ENCODE measurements around the gene ZNF668.
A peak's percentile ranks its signal among the peaks of the same experiment; 100 is the strongest.

Gene ZNF668

DNA sequence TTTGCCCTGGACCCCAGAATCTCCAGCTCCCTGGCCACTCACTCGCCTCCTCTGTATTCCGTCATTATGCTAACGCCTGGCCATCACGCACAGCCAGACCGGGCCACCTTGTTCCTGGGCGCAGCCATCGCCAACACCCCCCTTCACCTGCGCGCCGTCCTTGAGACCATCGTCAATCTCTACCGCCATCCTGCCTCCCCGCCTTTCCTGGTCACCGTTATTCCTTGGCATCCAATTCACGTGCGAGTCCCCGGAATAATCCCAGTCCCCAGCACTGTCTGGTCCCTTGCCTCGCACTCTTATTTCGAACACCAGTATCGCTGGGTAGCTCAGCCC, 20.0 kb upstream of the ZNF668 start:
- H3K9me3 ChIP-seq (ENCODE audit: control insufficient read depth in 1 of 2, low read length in 2 of 2), result no peaks in the 10 kb centered on the region
- peaks cover 0 to 16% of the 10 kb centered on the region in 2 donors for H3K4me1 ChIP-seq (ENCODE audit: control insufficient read depth in 1 of 2, insufficient read depth in 2 of 2, low read length in 2 of 2)
- H3K27ac ChIP-seq (ENCODE audit: low read length), result peak overlapping the region; percentile 63
- H3K4me3 ChIP-seq (ENCODE audit: low read depth in 1 of 2, low read length in 2 of 2), result peak overlapping the region; percentile 74 to 97
- peaks cover 7 to 14% of the 10 kb centered on the region in 2 donors for H3K36me3 ChIP-seq (ENCODE audit: control insufficient read depth in 1 of 2, insufficient read depth in 2 of 2, low read length in 2 of 2)
- H3K27me3 ChIP-seq (ENCODE audit: low read depth, low read length), result no peaks in the 10 kb centered on the region

DNA sequence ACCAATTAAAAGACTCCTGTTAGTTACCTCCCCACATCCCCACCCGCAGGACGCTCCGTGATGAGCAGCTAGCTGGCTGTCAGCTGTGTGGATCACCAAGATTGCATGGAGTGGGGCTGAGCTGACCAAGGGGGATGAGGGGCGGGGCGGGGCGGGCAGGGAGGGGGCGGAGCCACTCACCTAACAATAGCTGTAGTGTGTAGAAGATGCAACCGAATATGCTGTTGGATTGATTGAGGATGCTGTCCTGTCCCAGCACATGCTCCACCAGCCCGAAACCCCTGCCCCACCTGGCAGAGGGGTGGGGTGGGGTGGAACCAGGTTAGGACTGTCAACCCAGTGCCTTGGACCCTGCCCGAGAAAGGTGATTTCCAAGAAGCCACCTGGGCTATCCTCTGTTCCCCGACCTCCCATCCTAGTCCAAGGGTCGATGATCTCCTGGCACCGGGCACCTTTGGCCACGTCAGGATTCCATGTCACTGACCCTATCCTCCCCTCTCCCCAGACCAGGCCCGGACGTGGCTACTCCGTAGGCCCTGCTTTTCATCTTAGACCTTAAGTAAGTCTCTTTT, 19.2 kb upstream of the ZNF668 start:
- Histone ChIP-seq H3K4me1 (ENCODE audit: control insufficient read depth in 1 of 2, insufficient read depth in 2 of 2, low read length in 2 of 2) (peaks cover 0 to 16% of the 10 kb centered on the region in 2 donors), H3K36me3 (ENCODE audit: control insufficient read depth in 1 of 2, insufficient read depth in 2 of 2, low read length in 2 of 2) (peaks cover 8 to 16% of the 10 kb centered on the region in 2 donors), H3K27ac (ENCODE audit: low read length) (no peak overlapping the region), H3K9me3 (ENCODE audit: control insufficient read depth in 1 of 2, low read length in 2 of 2) (no peaks in the 10 kb centered on the region), H3K4me3 (ENCODE audit: low read depth in 1 of 2, low read length in 2 of 2) (peak overlapping the region in 1 of 2 donors; percentile 97), H3K27me3 (ENCODE audit: low read depth, low read length) (no peaks in the 10 kb centered on the region)

DNA sequence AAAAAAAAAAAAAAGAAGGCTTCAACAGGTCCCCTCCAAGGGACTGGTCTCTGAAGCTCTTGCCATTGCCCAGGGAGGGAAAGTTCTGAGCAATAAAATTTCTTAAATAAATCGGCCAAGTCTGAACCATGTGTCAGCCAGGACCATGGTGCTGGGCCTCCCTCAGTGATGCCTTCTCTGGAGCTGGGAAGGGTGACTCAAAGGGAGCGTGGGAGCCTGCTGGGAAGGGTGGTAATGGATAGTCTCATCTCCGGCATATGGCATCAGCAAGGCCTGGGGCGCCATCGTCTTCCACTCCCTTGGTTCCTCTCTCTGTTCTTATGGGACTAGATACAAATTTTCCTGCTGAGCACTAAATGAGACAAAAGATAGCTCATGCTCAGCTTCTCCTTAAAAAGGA, 18.3 kb upstream of the ZNF668 start:
- Histone ChIP-seq H3K27me3 (ENCODE audit: low read depth, low read length) (no peaks in the 10 kb centered on the region), H3K27ac (ENCODE audit: low read length) (no peak overlapping the region), H3K9me3 (ENCODE audit: control insufficient read depth in 1 of 2, low read length in 2 of 2) (no peaks in the 10 kb centered on the region), H3K4me1 (ENCODE audit: control insufficient read depth in 1 of 2, insufficient read depth in 2 of 2, low read length in 2 of 2) (peaks cover 0 to 16% of the 10 kb centered on the region in 2 donors), H3K36me3 (ENCODE audit: control insufficient read depth in 1 of 2, insufficient read depth in 2 of 2, low read length in 2 of 2) (peaks cover 8 to 20% of the 10 kb centered on the region in 2 donors), H3K4me3 (ENCODE audit: low read depth in 1 of 2, low read length in 2 of 2) (no peak overlapping the region)

DNA sequence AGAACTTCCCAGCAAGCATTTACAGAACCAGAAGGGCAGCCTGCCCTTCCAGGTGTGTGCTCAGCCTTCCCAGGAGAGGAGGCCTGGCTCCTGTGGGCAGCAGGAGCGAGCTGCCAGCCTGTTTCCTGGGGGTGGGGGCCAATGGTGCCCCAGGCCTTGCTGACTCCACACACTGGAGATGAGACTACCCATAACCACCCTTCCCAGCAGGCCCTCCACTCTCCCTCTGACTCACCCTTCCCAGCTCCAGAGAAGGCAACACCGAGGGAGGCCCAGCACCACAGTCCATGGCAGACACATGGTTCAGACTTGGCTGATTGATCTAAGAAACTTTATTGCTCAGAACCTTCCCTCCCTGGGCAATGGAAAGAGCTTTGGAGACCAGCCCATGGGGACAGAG, 16.5 kb upstream of the ZNF668 start:
- Histone ChIP-seq H3K27me3 (ENCODE audit: low read depth, low read length) (no peaks in the 10 kb centered on the region), H3K4me3 (ENCODE audit: low read depth in 1 of 2, low read length in 2 of 2) (no peak overlapping the region), H3K9me3 (ENCODE audit: control insufficient read depth in 1 of 2, low read length in 2 of 2) (no peaks in the 10 kb centered on the region), H3K36me3 (ENCODE audit: control insufficient read depth in 1 of 2, insufficient read depth in 2 of 2, low read length in 2 of 2) (peaks cover 8 to 35% of the 10 kb centered on the region in 2 donors), H3K4me1 (ENCODE audit: control insufficient read depth in 1 of 2, insufficient read depth in 2 of 2, low read length in 2 of 2) (peaks cover 0 to 15% of the 10 kb centered on the region in 2 donors), H3K27ac (ENCODE audit: low read length) (no peak overlapping the region)

DNA sequence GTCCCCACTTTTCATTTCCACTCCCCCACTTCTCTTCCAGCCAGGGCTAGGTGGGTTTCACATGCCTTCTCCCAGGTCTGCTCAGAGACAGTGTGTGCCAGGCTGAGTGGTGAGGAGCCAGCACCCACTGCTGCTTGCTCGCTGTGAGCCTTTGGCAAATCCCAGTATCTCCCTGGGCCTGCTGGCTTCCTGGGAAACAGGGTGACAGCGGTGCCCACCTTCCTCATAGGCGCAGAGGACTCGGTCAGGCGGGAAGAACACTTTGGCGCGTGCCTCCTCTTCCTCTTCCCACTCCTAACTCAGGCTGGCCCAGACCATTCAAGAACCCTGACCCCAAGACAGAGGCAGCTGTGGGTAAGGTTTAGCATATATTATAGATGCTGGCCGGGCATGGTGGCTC, 15.2 kb upstream of the ZNF668 start:
- Histone ChIP-seq H3K4me3 (ENCODE audit: low read depth in 1 of 2, low read length in 2 of 2) (no peak overlapping the region), H3K4me1 (ENCODE audit: control insufficient read depth in 1 of 2, insufficient read depth in 2 of 2, low read length in 2 of 2) (peaks cover 0 to 10% of the 10 kb centered on the region in 2 donors), H3K27ac (ENCODE audit: low read length) (no peak overlapping the region), H3K27me3 (ENCODE audit: low read depth, low read length) (no peaks in the 10 kb centered on the region), H3K36me3 (ENCODE audit: control insufficient read depth in 1 of 2, insufficient read depth in 2 of 2, low read length in 2 of 2) (peaks cover 8 to 47% of the 10 kb centered on the region in 2 donors), H3K9me3 (ENCODE audit: control insufficient read depth in 1 of 2, low read length in 2 of 2) (no peaks in the 10 kb centered on the region)

DNA sequence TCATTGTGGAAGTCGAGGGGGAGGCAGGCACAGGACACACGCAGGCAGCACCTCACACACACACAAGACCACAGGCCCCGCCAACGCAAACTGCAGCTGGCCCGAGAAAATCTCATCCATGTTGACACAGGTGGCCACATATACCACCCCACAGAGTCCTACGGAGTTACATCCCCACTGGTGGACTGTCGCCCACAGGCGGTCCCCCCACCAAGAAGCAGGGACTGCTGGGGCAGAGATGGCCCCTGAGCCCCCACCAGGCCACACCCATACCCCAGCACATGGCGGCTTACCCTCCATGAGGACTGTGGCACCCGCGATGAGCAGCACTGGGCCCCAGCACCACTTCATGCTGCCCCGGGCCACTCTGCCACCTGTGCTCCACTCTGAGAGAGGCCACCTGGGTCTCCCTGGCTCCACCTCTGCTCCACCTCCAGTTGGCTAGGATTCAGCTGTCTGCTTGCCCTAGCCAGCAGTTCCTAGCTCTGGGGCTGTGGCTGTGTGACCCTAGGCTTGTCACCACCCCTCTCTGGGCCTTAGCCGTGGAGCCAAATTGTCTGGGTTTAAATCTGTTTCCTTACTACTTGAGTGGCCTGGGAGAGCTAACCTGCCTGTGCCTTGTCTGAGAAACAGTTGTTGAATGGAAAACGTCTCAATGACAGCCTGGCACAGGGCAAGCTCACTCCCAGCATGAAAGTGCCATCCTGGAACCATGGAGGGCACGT, 14.6 kb upstream of the ZNF668 start, which contains the start of gene PRSS53:
Gene PRSS53 (minus strand): TSS at position 485 of the 725 bp plus-strand sequence. CDS start 134 bp downstream, at position 351.
- Histone ChIP-seq H3K27me3 (ENCODE audit: low read depth, low read length) (no peaks in the 10 kb centered on the region), H3K4me1 (ENCODE audit: control insufficient read depth in 1 of 2, insufficient read depth in 2 of 2, low read length in 2 of 2) (peaks cover 0 to 6% of the 10 kb centered on the region in 2 donors), H3K27ac (ENCODE audit: low read length) (no peak within 1 kb of the TSS), H3K36me3 (ENCODE audit: control insufficient read depth in 1 of 2, insufficient read depth in 2 of 2, low read length in 2 of 2) (peaks cover 8 to 47% of the 10 kb centered on the region in 2 donors), H3K9me3 (ENCODE audit: control insufficient read depth in 1 of 2, low read length in 2 of 2) (no peaks in the 10 kb centered on the region), H3K4me3 (ENCODE audit: low read depth in 1 of 2, low read length in 2 of 2) (no peak within 1 kb of the TSS)

DNA sequence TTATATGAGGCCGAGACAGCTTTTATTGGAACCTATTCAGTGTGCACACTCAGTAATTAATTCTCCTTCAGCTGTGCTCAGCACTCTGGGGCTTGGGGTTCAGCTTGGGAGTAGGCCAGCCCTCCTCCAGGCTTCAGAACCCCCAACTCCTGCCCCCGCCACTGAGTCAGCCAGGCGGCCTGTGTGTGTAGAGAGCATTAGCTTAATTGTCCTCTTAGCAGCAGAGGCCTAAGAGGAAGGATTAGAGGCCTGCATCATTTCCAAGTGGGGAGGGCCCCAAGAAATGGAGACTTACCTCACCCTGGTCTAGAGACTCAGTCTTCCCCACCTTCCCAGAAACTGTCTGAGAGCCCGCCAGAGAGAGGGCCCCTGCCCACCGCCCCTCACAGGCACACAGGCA, 13.9 kb upstream of the ZNF668 start:
- no peak overlapping the region for H3K4me3 ChIP-seq (ENCODE audit: low read depth in 1 of 2, low read length in 2 of 2)
- no peak overlapping the region for H3K27ac ChIP-seq (ENCODE audit: low read length)
- peaks cover 8 to 52% of the 10 kb centered on the region in 2 donors for H3K36me3 ChIP-seq (ENCODE audit: control insufficient read depth in 1 of 2, insufficient read depth in 2 of 2, low read length in 2 of 2)
- H3K27me3 ChIP-seq (ENCODE audit: low read depth, low read length), result no peaks in the 10 kb centered on the region
- peaks cover 0 to under 1% of the 10 kb centered on the region in 2 donors for H3K4me1 ChIP-seq (ENCODE audit: control insufficient read depth in 1 of 2, insufficient read depth in 2 of 2, low read length in 2 of 2)
- no peaks in the 10 kb centered on the region for H3K9me3 ChIP-seq (ENCODE audit: control insufficient read depth in 1 of 2, low read length in 2 of 2)

DNA sequence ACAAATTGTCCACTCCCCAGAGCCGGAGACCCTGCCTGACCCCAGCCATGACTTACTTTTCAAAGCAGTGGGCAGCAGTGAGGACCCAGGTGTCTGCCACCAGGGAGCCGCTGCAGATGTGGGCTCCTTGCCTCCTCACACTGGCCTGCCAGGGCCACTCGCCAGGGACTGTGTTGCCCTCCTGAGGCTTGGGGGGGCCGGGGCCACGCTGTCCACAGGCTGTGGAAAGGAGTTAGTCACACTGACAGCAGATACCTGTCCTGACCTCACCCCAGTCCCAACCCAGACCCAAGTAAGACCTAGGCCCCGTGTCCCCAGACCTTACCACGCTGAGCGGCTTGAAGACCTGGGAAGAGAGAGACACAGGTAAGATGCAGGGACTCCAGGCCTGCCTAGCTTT, 13.4 kb upstream of the ZNF668 start:
- Histone ChIP-seq H3K27ac (ENCODE audit: low read length) (no peak overlapping the region), H3K4me3 (ENCODE audit: low read depth in 1 of 2, low read length in 2 of 2) (no peak overlapping the region), H3K4me1 (ENCODE audit: control insufficient read depth in 1 of 2, insufficient read depth in 2 of 2, low read length in 2 of 2) (peaks cover 0 to 2% of the 10 kb centered on the region in 2 donors), H3K27me3 (ENCODE audit: low read depth, low read length) (no peaks in the 10 kb centered on the region), H3K36me3 (ENCODE audit: control insufficient read depth in 1 of 2, insufficient read depth in 2 of 2, low read length in 2 of 2) (peaks cover 8 to 57% of the 10 kb centered on the region in 2 donors), H3K9me3 (ENCODE audit: control insufficient read depth in 1 of 2, low read length in 2 of 2) (no peaks in the 10 kb centered on the region)

DNA sequence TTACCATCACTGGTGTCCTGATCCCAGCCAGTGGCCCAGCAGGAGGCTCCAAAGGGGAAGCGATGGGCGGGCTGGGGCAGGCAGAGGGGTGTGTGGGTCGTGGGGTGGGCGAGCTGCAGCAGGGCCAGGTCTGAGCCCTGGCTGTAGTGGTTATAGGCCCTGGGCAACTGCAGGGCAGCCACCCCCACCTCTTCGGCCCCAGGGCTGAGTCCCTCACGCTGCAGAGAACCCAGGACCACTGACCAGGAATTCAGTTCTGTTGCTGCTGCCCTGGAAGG, 12.5 kb upstream of the ZNF668 start:
- peaks cover 8 to 63% of the 10 kb centered on the region in 2 donors for H3K36me3 ChIP-seq (ENCODE audit: control insufficient read depth in 1 of 2, insufficient read depth in 2 of 2, low read length in 2 of 2)
- H3K4me3 ChIP-seq (ENCODE audit: low read depth in 1 of 2, low read length in 2 of 2), result no peak overlapping the region
- H3K27ac ChIP-seq (ENCODE audit: low read length), result no peak overlapping the region

DNA sequence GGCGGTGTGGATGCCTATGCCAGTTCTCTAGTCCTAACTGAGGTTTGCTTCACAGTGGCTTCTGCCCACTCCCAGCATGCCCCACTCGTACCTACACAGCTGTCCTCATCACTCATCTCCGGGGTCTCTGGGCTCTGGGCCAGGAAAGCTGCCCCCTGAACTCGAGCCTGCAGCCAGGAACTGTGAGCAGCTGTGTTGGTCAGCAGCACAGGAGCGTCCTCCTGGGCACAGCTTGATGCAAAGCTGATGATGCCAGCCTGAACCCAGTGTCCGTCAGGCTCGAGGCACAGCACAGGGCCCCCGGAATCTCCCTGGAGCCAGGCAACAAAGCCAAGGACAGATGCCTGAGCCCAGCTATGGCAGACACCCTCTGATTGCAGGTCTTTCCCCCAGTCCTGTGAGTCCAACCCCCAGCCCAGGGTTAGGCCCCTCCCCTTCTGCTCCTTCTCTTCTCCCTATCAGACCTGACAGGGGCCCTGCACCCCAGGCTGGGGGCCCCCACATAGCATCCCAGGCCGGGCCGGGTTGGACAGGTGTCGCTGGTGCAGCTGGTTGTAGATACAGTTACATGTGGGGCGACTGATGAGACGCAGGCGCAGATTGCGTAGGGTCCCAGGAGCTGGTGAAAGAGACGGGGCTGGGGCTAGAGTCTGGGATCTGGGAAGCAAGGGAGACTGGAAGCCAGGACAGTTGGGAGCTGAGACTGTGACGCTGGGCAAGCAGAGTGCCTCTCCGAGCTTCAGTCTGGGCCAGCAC, 12.0 kb upstream of the ZNF668 start:
- H3K27ac ChIP-seq (ENCODE audit: low read length), result no peak overlapping the region
- H3K4me1 ChIP-seq (ENCODE audit: control insufficient read depth in 1 of 2, insufficient read depth in 2 of 2, low read length in 2 of 2), result peaks cover 0 to 10% of the 10 kb centered on the region in 2 donors
- H3K4me3 ChIP-seq (ENCODE audit: low read depth in 1 of 2, low read length in 2 of 2), result no peak overlapping the region
- no peaks in the 10 kb centered on the region for H3K27me3 ChIP-seq (ENCODE audit: low read depth, low read length)
- H3K36me3 ChIP-seq (ENCODE audit: control insufficient read depth in 1 of 2, insufficient read depth in 2 of 2, low read length in 2 of 2), result peaks cover 6 to 65% of the 10 kb centered on the region in 2 donors
- no peaks in the 10 kb centered on the region for H3K9me3 ChIP-seq (ENCODE audit: control insufficient read depth in 1 of 2, low read length in 2 of 2)

More for the DNA sequence above, 12.5 kb upstream of the ZNF668 start:
- H3K27me3 ChIP-seq (ENCODE audit: low read depth, low read length), result no peaks in the 10 kb centered on the region
- peaks cover 0 to 7% of the 10 kb centered on the region in 2 donors for H3K4me1 ChIP-seq (ENCODE audit: control insufficient read depth in 1 of 2, insufficient read depth in 2 of 2, low read length in 2 of 2)
- H3K9me3 ChIP-seq (ENCODE audit: control insufficient read depth in 1 of 2, low read length in 2 of 2), result no peaks in the 10 kb centered on the region

DNA sequence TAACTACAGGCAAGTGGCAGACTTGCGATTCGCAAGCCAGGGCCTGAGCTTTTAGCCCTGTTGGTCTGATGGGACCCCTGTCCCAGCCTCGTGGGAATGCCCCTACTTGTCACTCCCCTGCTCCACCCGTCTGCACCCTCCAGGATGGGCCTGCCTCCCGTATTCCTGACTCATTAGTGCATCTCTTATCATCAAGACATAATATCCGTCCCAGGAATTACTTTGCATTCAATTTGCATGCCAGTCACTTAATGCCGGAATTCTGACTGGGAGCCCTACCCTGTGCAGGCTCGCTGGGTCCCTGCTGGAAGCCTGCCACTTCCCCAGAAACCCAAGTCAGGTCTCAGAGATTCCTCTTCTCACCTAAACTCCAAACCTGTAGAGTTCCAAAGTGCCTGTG, 11.4 kb upstream of the ZNF668 start:
- Histone ChIP-seq H3K9me3 (ENCODE audit: control insufficient read depth in 1 of 2, low read length in 2 of 2) (no peaks in the 10 kb centered on the region), H3K4me1 (ENCODE audit: control insufficient read depth in 1 of 2, insufficient read depth in 2 of 2, low read length in 2 of 2) (peaks cover 0 to 10% of the 10 kb centered on the region in 2 donors), H3K36me3 (ENCODE audit: control insufficient read depth in 1 of 2, insufficient read depth in 2 of 2, low read length in 2 of 2) (peaks cover 8 to 65% of the 10 kb centered on the region in 2 donors), H3K4me3 (ENCODE audit: low read depth in 1 of 2, low read length in 2 of 2) (no peak overlapping the region), H3K27ac (ENCODE audit: low read length) (no peak overlapping the region), H3K27me3 (ENCODE audit: low read depth, low read length) (no peaks in the 10 kb centered on the region)
